ENCODE measurements around the gene CCDC154.
A peak's percentile ranks its signal among the peaks of the same experiment; 100 is the strongest.
"Not testable (repeated sequence)": the region's sequence is repeated elsewhere in the genome, so short reads cannot be mapped to it uniquely, and the experiment has no call there.

Gene CCDC154

DNA sequence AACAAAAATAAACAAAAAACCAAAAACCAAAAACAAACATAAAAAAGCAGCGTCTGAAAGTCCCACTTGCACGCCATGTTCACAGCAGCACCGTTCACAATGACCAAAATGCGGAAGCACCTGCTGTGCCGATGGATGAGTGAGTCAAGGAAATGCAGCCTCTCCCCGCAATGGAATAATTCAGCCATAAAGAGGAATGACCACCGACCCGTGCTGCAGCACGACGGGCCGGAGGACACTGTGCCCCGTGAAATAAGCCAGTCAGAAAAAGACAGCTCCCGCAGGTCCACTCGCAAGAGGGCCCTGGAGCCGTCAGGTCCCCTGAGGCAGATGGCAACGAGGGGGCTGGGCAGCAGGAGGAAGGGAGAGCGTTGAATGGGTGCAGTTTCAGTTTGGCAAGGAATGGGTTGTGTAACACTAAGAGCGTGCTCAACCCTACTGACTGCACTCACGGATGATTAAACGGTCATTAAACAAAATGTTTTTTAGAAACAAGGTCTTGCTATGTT is 25.4 kb upstream of the CCDC154 start:
- H3K27me3 ChIP-seq (ENCODE audit: control insufficient read depth, insufficient read depth, low read length), result no peaks in the 10 kb centered on the region
- no peaks in the 10 kb centered on the region for H3K36me3 ChIP-seq (ENCODE audit: insufficient read depth, low read length)
- H3K4me3 ChIP-seq (ENCODE audit: low read length), result no peak overlapping the region
- H3K9ac ChIP-seq (ENCODE audit: low read depth, low read length), result no peak overlapping the region
- peaks cover 23% of the 10 kb centered on the region for H3K4me1 ChIP-seq (ENCODE audit: control insufficient read depth, insufficient read depth, low read length)
- H3K4me2 ChIP-seq (ENCODE audit: low read length), result peak overlapping the region; percentile 69
- H3K9me3 ChIP-seq (replicated peaks; ENCODE audit: low read length), result no peaks in the 10 kb centered on the region

DNA sequence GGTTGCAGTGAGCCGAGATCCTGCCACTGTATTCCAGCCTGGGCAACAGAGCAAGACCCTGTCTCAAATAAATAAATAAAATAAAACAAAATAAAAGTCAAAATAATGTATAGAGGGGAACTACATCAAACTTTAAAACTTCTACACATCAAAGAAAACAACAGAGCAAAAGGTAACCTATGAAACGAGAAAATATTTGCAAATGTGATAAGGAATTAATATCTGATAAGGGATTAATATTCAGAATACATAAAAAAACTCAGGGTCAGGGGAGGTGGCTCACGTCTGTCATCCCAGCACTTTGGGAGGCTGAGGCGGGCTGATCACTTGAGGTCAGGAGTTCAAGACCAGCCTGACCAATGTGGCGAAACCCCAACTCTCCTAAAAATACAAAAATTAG is 24.8 kb upstream of the CCDC154 start:
- H3K4me1 ChIP-seq (ENCODE audit: control insufficient read depth, insufficient read depth, low read length), result peaks cover 23% of the 10 kb centered on the region
- not testable (repeated sequence) for H3K27me3 ChIP-seq (ENCODE audit: control insufficient read depth, insufficient read depth, low read length); H3K4me2 ChIP-seq (ENCODE audit: low read length); H3K9me3 ChIP-seq (replicated peaks; ENCODE audit: low read length); H3K4me3 ChIP-seq (ENCODE audit: low read length); H3K9ac ChIP-seq (ENCODE audit: low read depth, low read length); H3K36me3 ChIP-seq (ENCODE audit: insufficient read depth, low read length)

DNA sequence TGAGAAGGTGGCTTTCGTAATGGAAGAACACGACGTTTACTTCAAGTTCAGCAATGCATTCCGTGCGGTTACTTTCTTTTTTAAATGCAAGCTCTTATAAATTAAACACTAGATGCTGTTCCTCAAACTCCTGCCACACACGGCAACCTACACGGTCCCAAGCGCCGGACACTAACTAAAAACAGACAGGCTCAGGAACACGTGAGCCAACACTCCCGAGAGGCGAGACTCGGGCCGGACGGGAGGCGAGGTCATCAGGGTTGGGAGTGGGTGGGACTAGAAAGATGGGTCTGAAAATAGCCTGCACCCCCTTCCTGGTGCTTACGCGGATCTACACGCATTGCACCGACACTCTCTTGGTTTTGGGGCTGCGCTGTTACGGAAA is 24.1 kb upstream of the CCDC154 start:
- no peak overlapping the region for H3K4me3 ChIP-seq (ENCODE audit: low read length)
- no peaks in the 10 kb centered on the region for H3K27me3 ChIP-seq (ENCODE audit: control insufficient read depth, insufficient read depth, low read length)
- no peaks in the 10 kb centered on the region for H3K36me3 ChIP-seq (ENCODE audit: insufficient read depth, low read length)
- peaks cover 20% of the 10 kb centered on the region for H3K4me1 ChIP-seq (ENCODE audit: control insufficient read depth, insufficient read depth, low read length)
- H3K9ac ChIP-seq (ENCODE audit: low read depth, low read length), result no peak overlapping the region
- no peak overlapping the region for H3K4me2 ChIP-seq (ENCODE audit: low read length)
- no peaks in the 10 kb centered on the region for H3K9me3 ChIP-seq (replicated peaks; ENCODE audit: low read length)

DNA sequence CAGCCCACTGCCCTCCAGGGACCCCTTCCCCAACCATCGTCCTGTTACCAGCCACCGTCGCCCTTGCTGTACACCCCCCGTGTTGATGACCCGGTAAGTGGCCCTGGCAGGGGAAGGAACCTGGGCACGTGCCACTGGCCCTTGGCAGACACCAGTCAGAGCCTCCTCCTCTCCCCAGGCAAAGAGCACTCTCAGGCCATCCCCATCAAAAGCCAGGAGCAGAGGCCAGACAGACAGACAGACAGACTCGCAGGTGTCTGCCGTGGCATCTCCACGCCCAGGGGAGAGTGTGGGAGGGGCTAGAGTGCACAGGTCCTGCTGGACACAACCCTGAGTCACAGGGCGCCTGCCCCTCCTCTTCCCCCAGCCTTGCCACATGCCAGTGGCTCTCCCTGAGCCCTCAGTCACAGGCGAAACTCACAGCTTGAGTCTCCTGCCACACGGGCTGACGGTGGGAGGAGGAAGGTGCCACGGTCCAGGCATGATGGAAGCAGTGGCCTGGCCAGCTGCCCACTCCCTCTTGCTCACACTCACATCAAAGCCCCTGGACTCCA is 22.7 kb upstream of the CCDC154 start:
- Histone ChIP-seq H3K9me3 (replicated peaks; ENCODE audit: low read length) (no peaks in the 10 kb centered on the region), H3K4me1 (ENCODE audit: control insufficient read depth, insufficient read depth, low read length) (peaks cover 20% of the 10 kb centered on the region), H3K27me3 (ENCODE audit: control insufficient read depth, insufficient read depth, low read length) (no peaks in the 10 kb centered on the region), H3K4me2 (ENCODE audit: low read length) (no peak overlapping the region), H3K36me3 (ENCODE audit: insufficient read depth, low read length) (peaks cover 3% of the 10 kb centered on the region), H3K9ac (ENCODE audit: low read depth, low read length) (no peak overlapping the region), H3K4me3 (ENCODE audit: low read length) (no peak overlapping the region)

DNA sequence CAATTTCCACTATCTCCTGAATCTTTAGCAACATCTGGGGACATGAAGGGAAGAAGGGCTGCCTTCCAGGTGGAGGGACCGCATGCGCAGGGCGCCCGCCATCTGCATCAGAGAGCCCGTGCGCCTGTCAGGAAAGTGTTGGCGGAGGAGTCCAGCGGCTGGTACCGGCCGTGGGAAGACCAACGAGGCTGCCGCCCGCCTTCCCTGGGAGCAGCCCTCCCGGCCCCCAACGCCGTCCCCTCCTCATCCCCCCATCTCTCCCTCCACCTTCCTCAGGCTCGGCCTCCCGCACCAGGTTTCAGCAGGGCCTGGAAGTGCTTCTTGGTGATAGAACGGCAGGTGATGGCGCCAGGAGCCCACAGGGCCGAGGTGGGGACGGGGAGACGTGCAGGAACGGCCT is 21.7 kb upstream of the CCDC154 start:
- peaks cover 4% of the 10 kb centered on the region for H3K36me3 ChIP-seq (ENCODE audit: insufficient read depth, low read length)
- no peaks in the 10 kb centered on the region for H3K9me3 ChIP-seq (replicated peaks; ENCODE audit: low read length)
- no peak overlapping the region for H3K4me3 ChIP-seq (ENCODE audit: low read length)
- no peaks in the 10 kb centered on the region for H3K27me3 ChIP-seq (ENCODE audit: control insufficient read depth, insufficient read depth, low read length)
- H3K4me2 ChIP-seq (ENCODE audit: low read length), result no peak overlapping the region
- peaks cover 14% of the 10 kb centered on the region for H3K4me1 ChIP-seq (ENCODE audit: control insufficient read depth, insufficient read depth, low read length)
- H3K9ac ChIP-seq (ENCODE audit: low read depth, low read length), result no peak overlapping the region

DNA sequence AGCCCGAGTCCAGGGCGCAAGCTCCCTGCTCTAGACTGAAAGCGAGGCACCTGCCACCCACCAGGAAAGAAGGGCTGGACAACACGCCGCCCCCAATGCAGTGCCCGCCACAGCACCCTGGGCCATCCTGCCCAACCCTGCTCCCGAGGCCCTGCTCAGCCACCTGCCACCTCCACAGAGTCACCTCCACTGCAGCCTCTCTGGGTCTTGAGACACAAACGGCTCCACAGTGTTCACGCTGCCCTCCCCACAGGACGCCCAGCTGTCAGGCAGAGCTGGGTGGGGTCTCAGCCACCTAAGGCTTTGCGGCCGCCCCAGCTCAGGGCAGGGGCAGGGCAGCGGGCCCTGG is 21.2 kb upstream of the CCDC154 start:
- H3K36me3 ChIP-seq (ENCODE audit: insufficient read depth, low read length), result peaks cover 8% of the 10 kb centered on the region
- no peak overlapping the region for H3K9ac ChIP-seq (ENCODE audit: low read depth, low read length)
- no peak overlapping the region for H3K4me3 ChIP-seq (ENCODE audit: low read length)
- no peaks in the 10 kb centered on the region for H3K9me3 ChIP-seq (replicated peaks; ENCODE audit: low read length)
- no peak overlapping the region for H3K4me2 ChIP-seq (ENCODE audit: low read length)
- peaks cover 9% of the 10 kb centered on the region for H3K4me1 ChIP-seq (ENCODE audit: control insufficient read depth, insufficient read depth, low read length)
- no peaks in the 10 kb centered on the region for H3K27me3 ChIP-seq (ENCODE audit: control insufficient read depth, insufficient read depth, low read length)

DNA sequence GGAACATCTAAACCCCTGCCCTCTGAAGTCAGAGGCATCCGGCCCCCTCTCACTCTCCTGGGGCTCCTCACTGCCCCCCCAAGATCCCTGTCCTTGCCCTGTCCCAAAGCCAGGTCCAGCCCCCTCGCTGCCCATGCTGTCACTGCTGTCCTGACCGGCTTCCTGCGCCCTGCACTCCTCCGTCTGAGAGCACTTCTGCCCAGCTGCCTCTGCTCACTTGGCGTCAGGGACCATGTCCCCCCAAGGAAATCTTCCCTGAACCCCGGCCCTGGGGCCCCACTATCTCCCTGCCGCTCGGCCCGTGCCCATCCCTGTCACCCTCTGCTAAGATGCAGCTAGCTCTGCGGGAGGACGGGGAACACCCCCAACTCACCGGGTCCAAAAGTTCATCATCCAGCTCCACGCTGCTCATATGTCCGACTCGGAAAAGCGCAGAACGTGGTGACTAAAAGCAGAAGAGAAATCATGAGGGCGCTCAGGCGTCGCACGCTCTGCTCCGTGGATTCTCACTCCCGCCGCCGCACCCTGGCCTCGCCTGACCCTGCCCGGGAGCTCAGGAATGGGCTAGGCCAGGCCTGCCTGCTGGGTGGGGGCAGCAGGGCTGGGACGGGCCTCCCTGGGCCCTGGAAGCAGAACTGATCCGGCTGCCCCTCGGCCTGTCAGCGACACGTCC is 20.7 kb upstream of the CCDC154 start:
- H3K4me3 ChIP-seq (ENCODE audit: low read length), result no peak overlapping the region

DNA sequence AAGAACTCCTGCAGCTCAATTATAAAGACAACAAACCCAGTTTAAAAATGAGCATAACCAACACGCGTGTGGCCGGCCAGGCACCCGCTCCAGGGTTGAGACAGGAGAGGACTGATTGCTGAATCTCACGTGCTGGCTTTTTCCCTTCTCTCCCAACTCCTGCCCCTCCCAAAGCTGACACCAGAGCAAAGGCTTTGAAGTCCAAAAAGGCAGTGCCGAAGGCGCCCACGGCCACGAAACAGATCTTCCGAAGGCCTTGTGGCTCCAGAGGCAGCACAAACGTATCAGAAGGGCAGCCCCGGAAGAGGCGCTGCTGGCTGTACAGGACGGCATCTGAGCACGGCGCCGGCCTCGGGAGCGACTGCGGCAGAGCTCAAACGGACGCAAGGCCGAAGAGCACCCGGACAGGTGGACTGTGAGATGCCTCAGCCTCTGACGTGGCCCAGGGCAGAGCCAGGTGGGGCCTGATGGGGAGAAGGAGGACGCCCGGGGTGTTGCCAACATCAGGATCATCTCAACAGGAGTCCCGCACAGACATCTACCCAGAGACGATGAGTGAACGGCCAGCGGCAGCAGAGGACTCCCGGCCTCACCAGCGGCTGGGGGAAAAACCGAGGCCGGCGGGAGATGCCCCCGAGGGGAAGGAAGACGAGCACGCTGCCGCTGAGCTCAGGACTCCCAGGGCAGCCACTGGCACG is 20.0 kb upstream of the CCDC154 start:
- Histone ChIP-seq H3K9me3 (replicated peaks; ENCODE audit: low read length) (no peaks in the 10 kb centered on the region), H3K4me3 (ENCODE audit: low read length) (no peak overlapping the region), H3K4me2 (ENCODE audit: low read length) (no peak overlapping the region), H3K9ac (ENCODE audit: low read depth, low read length) (no peak overlapping the region), H3K4me1 (ENCODE audit: control insufficient read depth, insufficient read depth, low read length) (no peaks in the 10 kb centered on the region), H3K36me3 (ENCODE audit: insufficient read depth, low read length) (peaks cover 8% of the 10 kb centered on the region), H3K27me3 (ENCODE audit: control insufficient read depth, insufficient read depth, low read length) (no peaks in the 10 kb centered on the region)

More for the DNA sequence above, 20.7 kb upstream of the CCDC154 start:
- Histone ChIP-seq H3K9ac (ENCODE audit: low read depth, low read length) (no peak overlapping the region), H3K36me3 (ENCODE audit: insufficient read depth, low read length) (peaks cover 8% of the 10 kb centered on the region), H3K4me2 (ENCODE audit: low read length) (no peak overlapping the region), H3K27me3 (ENCODE audit: control insufficient read depth, insufficient read depth, low read length) (no peaks in the 10 kb centered on the region), H3K4me1 (ENCODE audit: control insufficient read depth, insufficient read depth, low read length) (peaks cover 3% of the 10 kb centered on the region), H3K9me3 (replicated peaks; ENCODE audit: low read length) (no peaks in the 10 kb centered on the region)

DNA sequence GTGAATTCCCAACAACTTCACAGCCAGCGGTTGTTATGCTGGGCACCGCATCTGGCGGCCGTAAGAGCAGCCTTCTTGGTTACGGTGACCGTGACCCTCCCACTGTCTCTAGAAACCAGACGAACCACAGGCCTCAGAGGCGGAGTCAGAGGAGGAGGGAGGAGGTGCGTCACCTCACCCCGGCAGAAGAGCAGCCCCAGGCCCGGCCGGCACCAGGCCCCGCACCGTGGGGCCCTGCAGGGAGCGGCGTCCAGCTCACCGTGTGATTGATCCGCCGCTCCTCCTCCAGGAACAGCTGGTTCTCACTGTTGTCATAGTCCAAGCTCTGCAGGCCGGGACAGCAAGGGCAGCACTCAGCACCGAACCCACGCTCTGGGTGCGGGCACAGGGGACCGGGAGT is 16.8 kb upstream of the CCDC154 start:
- no peak overlapping the region for H3K4me3 ChIP-seq (ENCODE audit: low read length)
- H3K9me3 ChIP-seq (replicated peaks; ENCODE audit: low read length), result no peaks in the 10 kb centered on the region
- peaks cover 11% of the 10 kb centered on the region for H3K36me3 ChIP-seq (ENCODE audit: insufficient read depth, low read length)
- H3K4me2 ChIP-seq (ENCODE audit: low read length), result no peak overlapping the region
- H3K9ac ChIP-seq (ENCODE audit: low read depth, low read length), result no peak overlapping the region
- no peaks in the 10 kb centered on the region for H3K4me1 ChIP-seq (ENCODE audit: control insufficient read depth, insufficient read depth, low read length)
- H3K27me3 ChIP-seq (ENCODE audit: control insufficient read depth, insufficient read depth, low read length), result no peaks in the 10 kb centered on the region

DNA sequence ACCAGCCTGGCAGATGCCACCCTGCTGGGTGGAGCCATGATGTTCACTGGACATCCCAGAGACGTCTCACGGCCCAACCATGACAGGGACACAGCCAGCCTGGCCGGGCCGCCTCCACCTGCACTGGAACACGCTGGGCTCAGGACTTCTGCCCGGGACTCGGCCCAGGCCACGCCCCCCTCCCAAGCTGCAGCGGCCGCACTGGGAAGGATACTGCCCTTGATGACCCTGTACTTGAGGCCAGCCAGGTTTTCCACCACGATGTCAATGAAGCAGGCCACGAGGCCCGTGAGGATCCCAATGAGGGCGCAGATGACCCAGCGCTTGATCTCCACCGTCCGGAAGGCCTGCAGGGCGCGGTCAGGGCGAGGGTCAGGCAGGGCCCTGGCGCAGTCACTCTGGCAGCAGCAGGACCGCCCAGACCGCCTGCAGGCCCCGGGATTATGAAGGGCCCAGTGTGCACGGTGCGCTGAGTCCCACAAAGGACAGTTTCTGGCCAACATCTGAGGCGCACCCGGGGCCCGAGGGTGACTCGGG is 16.3 kb upstream of the CCDC154 start:
- Histone ChIP-seq H3K4me1 (ENCODE audit: control insufficient read depth, insufficient read depth, low read length) (no peaks in the 10 kb centered on the region), H3K36me3 (ENCODE audit: insufficient read depth, low read length) (peaks cover 15% of the 10 kb centered on the region), H3K4me3 (ENCODE audit: low read length) (no peak overlapping the region), H3K4me2 (ENCODE audit: low read length) (no peak overlapping the region), H3K27me3 (ENCODE audit: control insufficient read depth, insufficient read depth, low read length) (no peaks in the 10 kb centered on the region), H3K9me3 (replicated peaks; ENCODE audit: low read length) (no peaks in the 10 kb centered on the region), H3K9ac (ENCODE audit: low read depth, low read length) (no peak overlapping the region)

DNA sequence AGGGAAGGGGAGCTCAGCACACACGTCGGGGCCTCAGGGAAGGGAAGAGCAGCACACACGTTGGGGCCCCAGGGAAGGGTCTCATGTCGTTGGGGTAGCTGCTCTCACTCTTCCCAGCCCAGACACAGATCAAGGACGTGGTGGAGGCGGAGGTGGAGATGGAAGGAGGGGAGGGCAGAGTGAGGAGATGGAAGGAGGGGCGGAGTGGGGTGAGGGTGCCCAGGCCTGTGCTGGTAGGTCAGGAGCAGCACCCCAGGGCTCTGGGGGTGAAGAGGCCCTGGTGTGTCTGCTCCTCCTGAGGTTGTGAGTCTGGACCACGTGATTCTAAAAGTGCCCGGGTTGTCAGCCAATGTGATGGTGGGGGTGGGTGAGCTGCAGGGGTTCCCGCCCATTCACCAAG is 15.6 kb upstream of the CCDC154 start:
- H3K27me3 ChIP-seq (ENCODE audit: control insufficient read depth, insufficient read depth, low read length), result no peaks in the 10 kb centered on the region
- no peak overlapping the region for H3K9ac ChIP-seq (ENCODE audit: low read depth, low read length)
- no peak overlapping the region for H3K4me3 ChIP-seq (ENCODE audit: low read length)
- no peak overlapping the region for H3K4me2 ChIP-seq (ENCODE audit: low read length)
- H3K9me3 ChIP-seq (replicated peaks; ENCODE audit: low read length), result no peaks in the 10 kb centered on the region
- peaks cover 22% of the 10 kb centered on the region for H3K36me3 ChIP-seq (ENCODE audit: insufficient read depth, low read length)
- H3K4me1 ChIP-seq (ENCODE audit: control insufficient read depth, insufficient read depth, low read length), result no peaks in the 10 kb centered on the region

Measured in skeletal muscle satellite cell (primary cell).